Stomach (tissue), 9 donors: Measurements from ENCODE around the gene CRIM1. TPM values are rescaled to one million over a fixed set of nuclear protein-coding genes. Genes with fewer than 3 reads are reported as not detected.

Experiments used
- DNase-seq, 2 donors: peaks; one replicate each; pipeline versions ENCODE4 v3.0.0 to v3.0.0-alpha.2; 2013 to 2019
- H3K27ac ChIP-seq, 5 donors: fragments of 200-600 bp in 4 of 5; sonication (generic) in 4 of 5; one replicate each; pipeline ENCODE4 v1.5.1; 2013 to 2019; ENCODE audit warnings: mild to moderate bottlenecking in 1 of 5, moderate library complexity in 1 of 5
- H3K27me3 ChIP-seq, 3 donors: fragments of 200-600 bp; sonication (generic); one replicate each; pipeline ENCODE4 v1.5.1; 2017 to 2019; ENCODE audit warnings: mixed run types in 1 of 3
- H3K36me3 ChIP-seq, 4 donors: fragments of 200-600 bp; sonication (generic); 1 replicate in 3 of 4; 2 replicates in 1 of 4; pipeline ENCODE4 v1.5.1; 2016 to 2019
- H3K4me1 ChIP-seq, 4 donors: fragments of 200-600 bp; sonication (generic); one replicate each; pipeline ENCODE4 v1.5.1; 2016 to 2019
- H3K4me3 ChIP-seq, 4 donors: fragments of 200-600 bp; sonication (generic) in 3 of 4; one replicate each; pipeline ENCODE4 v1.5.1; 2016 to 2019; ENCODE audit warnings: mild to moderate bottlenecking in 1 of 4
- H3K9me3 ChIP-seq, 4 donors: fragments of 200-600 bp; sonication (generic); one replicate each; pipeline ENCODE4 v1.5.1; 2016 to 2019
- CTCF ChIP-seq, 7 experiments: fragments of 450-650 bp in 4 of 7; fragments of 200-600 bp in 3 of 7; sonication (generic) in 3 of 7; IDR thresholded peaks; one replicate each; pipeline ENCODE4 v1.5.1; 2016 to 2019; ENCODE audit warnings: antibody characterized with exemption in 7 of 7, control low read depth in 2 of 7, mild to moderate bottlenecking in 1 of 7
- EP300 ChIP-seq: sonication (generic); formaldehyde crosslinking; IDR thresholded peaks from one replicate; pipeline ENCODE4 v1.6.1; 2017; ENCODE audit warnings: antibody characterized with exemption
- POLR2A ChIP-seq, 4 donors: fragments of 450-650 bp; IDR thresholded peaks; one replicate each; pipeline ENCODE4 v1.6.1; 2016; ENCODE audit warnings: antibody characterized with exemption in 4 of 4, control low read depth in 2 of 4, mild to moderate bottlenecking in 1 of 4, moderate library complexity in 1 of 4
- POLR2AphosphoS5 ChIP-seq, 3 donors: sonication (generic); formaldehyde crosslinking; IDR thresholded peaks; one replicate each; pipeline ENCODE4 v1.6.1; 2016; ENCODE audit warnings: antibody characterized with exemption in 3 of 3
- WGBS, 5 donors: extraction: QIAGEN DNeasy Blood & Tissue Kit in 3 of 5; methylation state at CpG; one replicate each; pipeline versions ENCODE4 v1.1.5 to v1.1.7; 2013 to 2018; 5-methylcytosine and 5-hydroxymethylcytosine counted together
- intact Hi-C: fragments of 100-400 bp; cut with DNase I; formaldehyde crosslinking; loops from one replicate; pipeline ENCODE4 v1.15.1; 2023; ENCODE audit warnings: low total_unique reads
- polyA plus RNA-seq, 3 donors: library from polyadenylated mRNA; stranded (reverse); fragments of 200-250 nt; gene quantifications; one replicate each; pipeline ENCODE4 v1.2.3, GENCODE V29; 2013
- total RNA-seq, 5 donors: library from RNA; depleted of rRNA; stranded (reverse); fragments of >200 nt; gene quantifications; one replicate each; pipeline versions ENCODE4 v1.1.0 to v1.2.3, GENCODE V29; 2014 to 2016
- donor health status: healthy with polysubstance abuse.
- donor health status: Bipolar disorder and iron deficiency.
- donor health status: healthy.

CRIM1 gene
- total and polyA plus RNA-seq, 8 donors, result 3.1 to 158 (median 50.7) TPM

- Histone ChIP-seq H3K4me1 (peaks cover 7 to 41% (median 17%) of the 10 kb centered on the region in 4 donors), H3K4me3 (no peak overlapping the region), H3K27me3 (no peaks in the 10 kb centered on the region), H3K36me3 (no peaks in the 10 kb centered on the region), H3K9me3 (no peaks in the 10 kb centered on the region), H3K27ac (no peak overlapping the region)
- DNase-seq, result no peak
- WGBS, 5 donors, result 86 to 96% (median 94%) methylated on average over 3 of the region's 3 CpGs
- intact Hi-C loops, result no loop called here
- TF ChIP-seq CTCF (IDR thresholded peaks at IDR 0.05) (no peak), EP300 (no peak), POLR2AphosphoS5 (IDR thresholded peaks at IDR 0.05) (no peak), POLR2A (IDR thresholded peaks at IDR 0.05) (no peak)
Measured at GRCh38 chr2:36421379-36421778, 65.8 kb downstream of the CRIM1 start.

GRCh38 chr2:36423172-36423571, 67.6 kb downstream of the CRIM1 start:
- intact Hi-C loops, result no loop called here
- no peaks in the 10 kb centered on the region for H3K9me3 ChIP-seq
- WGBS, 5 donors, result 29 to 75% (median 53%) methylated on average over 5 of the region's 5 CpGs
- TF ChIP-seq POLR2A (IDR thresholded peaks at IDR 0.05) (no peak), CTCF (IDR thresholded peaks at IDR 0.05) (no peak), POLR2AphosphoS5 (IDR thresholded peaks at IDR 0.05) (no peak), EP300 (no peak)
- DNase-seq, result peak in 1 of 2 donors; percentile 36
- peaks cover 0 to 30% (median 9%) of the 10 kb centered on the region in 4 donors for H3K4me1 ChIP-seq
- H3K4me3 ChIP-seq, result no peak overlapping the region
- no peaks in the 10 kb centered on the region for H3K27me3 ChIP-seq
- no peak overlapping the region for H3K27ac ChIP-seq
- no peaks in the 10 kb centered on the region for H3K36me3 ChIP-seq

- Histone ChIP-seq H3K27ac (no peak overlapping the region), H3K36me3 (no peaks in the 10 kb centered on the region), H3K4me1 (peaks cover 0 to 30% (median 9%) of the 10 kb centered on the region in 4 donors), H3K4me3 (no peak overlapping the region), H3K27me3 (no peaks in the 10 kb centered on the region), H3K9me3 (no peaks in the 10 kb centered on the region)
- intact Hi-C loops, result no loop called here
- TF ChIP-seq POLR2A (IDR thresholded peaks at IDR 0.05) (no peak), EP300 (no peak), POLR2AphosphoS5 (IDR thresholded peaks at IDR 0.05) (no peak)
- no peak for DNase-seq
- WGBS, 5 donors, result 71 to 90% (median 76%) methylated on average over 1 of the region's 1 CpG
Measured at GRCh38 chr2:36423619-36424120, 68.1 kb downstream of the CRIM1 start.

GRCh38 chr2:36425608-36426355, 70.2 kb downstream of the CRIM1 start:
- no peak overlapping the region for H3K27ac ChIP-seq
- H3K27me3 ChIP-seq, result no peaks in the 10 kb centered on the region
- 74 to 93% (median 88%) methylated on average over 3 of the region's 3 CpGs for WGBS, 5 donors
- TF ChIP-seq EP300 (no peak), POLR2A (IDR thresholded peaks at IDR 0.05) (no peak), CTCF (IDR thresholded peaks at IDR 0.05) (no peak), POLR2AphosphoS5 (IDR thresholded peaks at IDR 0.05) (no peak)
- intact Hi-C loops, result no loop called here
- no peak for DNase-seq
- H3K4me3 ChIP-seq, result no peak overlapping the region
- H3K4me1 ChIP-seq, result peaks cover 4 to 42% (median 16%) of the 10 kb centered on the region in 4 donors
- H3K36me3 ChIP-seq, result no peaks in the 10 kb centered on the region
- H3K9me3 ChIP-seq, result no peaks in the 10 kb centered on the region

GRCh38 chr2:36427790-36428243, 72.2 kb downstream of the CRIM1 start:
- TF ChIP-seq POLR2A (IDR thresholded peaks at IDR 0.05), result no peak
- no peak for TF ChIP-seq POLR2AphosphoS5 (IDR thresholded peaks at IDR 0.05)
- TF ChIP-seq CTCF (IDR thresholded peaks at IDR 0.05), result no peak
- TF ChIP-seq EP300, result no peak
- DNase-seq, result no peak
- no peaks in the 10 kb centered on the region for H3K36me3 ChIP-seq
- intact Hi-C loops, result no loop called here
- WGBS, 5 donors, result 92 to 100% (median 96%) methylated on average over 2 of the region's 2 CpGs
- no peak overlapping the region for H3K4me3 ChIP-seq
- H3K27me3 ChIP-seq, result no peaks in the 10 kb centered on the region
- no peaks in the 10 kb centered on the region for H3K9me3 ChIP-seq
- H3K27ac ChIP-seq, result no peak overlapping the region
- peaks cover 7 to 42% (median 16%) of the 10 kb centered on the region in 4 donors for H3K4me1 ChIP-seq
